KMS-11 (cell line): ENCODE data around the gene TMEM50B.
A peak's percentile ranks its signal among the peaks of the same experiment; 100 is the strongest.

Source experiments
- H2AFZ ChIP-seq: fragments of 200-600 bp; sonication (generic); 2 replicates; pipeline ENCODE4 v1.6.1; 2016; ENCODE audit warnings: antibody characterized with exemption, mixed run types, low read depth
- H3K27ac ChIP-seq: fragments of 200-600 bp; sonication (generic); 2 replicates; pipeline ENCODE4 v1.6.1; 2016; ENCODE audit warnings: mild to moderate bottlenecking, mixed run types
- H3K27me3 ChIP-seq: fragments of 200-600 bp; sonication (generic); 2 replicates; pipeline ENCODE4 v1.6.1; 2017; ENCODE audit warnings: mild to moderate bottlenecking, low read depth, mixed run types, moderate library complexity; ENCODE audit not compliant: insufficient read depth
- H3K36me3 ChIP-seq: fragments of 200-600 bp; sonication (generic); 2 replicates; pipeline ENCODE4 v1.6.1; 2017; ENCODE audit warnings: mild to moderate bottlenecking, mixed run types; ENCODE audit not compliant: insufficient read depth
- H3K4me1 ChIP-seq: fragments of 200-600 bp; sonication (generic); 2 replicates; pipeline ENCODE4 v1.6.1; 2016; ENCODE audit warnings: mild to moderate bottlenecking, low read depth, mixed run types; ENCODE audit not compliant: poor library complexity, severe bottlenecking
- H3K4me2 ChIP-seq: fragments of 200-600 bp; sonication (generic); 2 replicates; pipeline ENCODE4 v1.7.0; 2016; ENCODE audit warnings: mild to moderate bottlenecking, mixed run types
- H3K4me3 ChIP-seq: fragments of 200-600 bp; sonication (generic); IDR thresholded peaks from 2 replicates; pipeline ENCODE4 v1.6.1; 2017; ENCODE audit warnings: low read depth, low read length, mixed read lengths; ENCODE audit not compliant: insufficient read depth
- H3K79me2 ChIP-seq: fragments of 200-600 bp; sonication (generic); 2 replicates; pipeline ENCODE4 v1.6.1; 2016; ENCODE audit warnings: low read depth, mixed run types; ENCODE audit not compliant: insufficient read depth
- H3K9ac ChIP-seq: fragments of 200-600 bp; sonication (generic); 2 replicates; pipeline ENCODE4 v1.6.1; 2016; ENCODE audit warnings: mild to moderate bottlenecking, mixed run types
- H4K20me1 ChIP-seq: fragments of 200-600 bp; sonication (generic); 2 replicates; pipeline ENCODE4 v1.6.1; 2016; ENCODE audit warnings: mild to moderate bottlenecking, mixed run types; ENCODE audit not compliant: insufficient read depth
- TF ChIP-seq, protein P1 (sequence below): fragments of 200-600 bp; sonication (generic); conservative IDR thresholded peaks from 2 replicates; pipeline ENCODE4 v1.6.1; 2017; ENCODE audit warnings: low read depth, mild to moderate bottlenecking, antibody characterized with exemption, low read length, moderate library complexity, mixed read lengths

Gene TMEM50B

DNA sequence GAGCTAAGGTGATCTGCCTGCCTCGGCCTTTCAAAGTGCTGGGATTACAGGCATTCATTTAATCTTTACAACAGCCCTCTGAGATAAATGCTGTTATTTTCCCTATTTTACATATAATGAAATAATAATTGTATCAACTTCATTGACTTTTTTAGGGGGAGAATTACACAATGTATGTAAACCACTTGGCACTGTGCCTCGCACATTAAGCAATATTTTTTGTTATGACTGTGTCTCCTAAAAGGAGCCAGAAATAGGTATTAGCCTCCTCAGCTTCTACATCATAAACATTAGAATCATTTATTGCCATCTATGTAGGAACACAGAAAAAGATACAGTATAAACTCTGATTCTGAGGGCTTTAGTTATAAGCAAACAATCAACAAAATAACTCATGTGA lies 12.8 kb upstream of the TMEM50B start:
- TF ChIP-seq, protein P1, sequence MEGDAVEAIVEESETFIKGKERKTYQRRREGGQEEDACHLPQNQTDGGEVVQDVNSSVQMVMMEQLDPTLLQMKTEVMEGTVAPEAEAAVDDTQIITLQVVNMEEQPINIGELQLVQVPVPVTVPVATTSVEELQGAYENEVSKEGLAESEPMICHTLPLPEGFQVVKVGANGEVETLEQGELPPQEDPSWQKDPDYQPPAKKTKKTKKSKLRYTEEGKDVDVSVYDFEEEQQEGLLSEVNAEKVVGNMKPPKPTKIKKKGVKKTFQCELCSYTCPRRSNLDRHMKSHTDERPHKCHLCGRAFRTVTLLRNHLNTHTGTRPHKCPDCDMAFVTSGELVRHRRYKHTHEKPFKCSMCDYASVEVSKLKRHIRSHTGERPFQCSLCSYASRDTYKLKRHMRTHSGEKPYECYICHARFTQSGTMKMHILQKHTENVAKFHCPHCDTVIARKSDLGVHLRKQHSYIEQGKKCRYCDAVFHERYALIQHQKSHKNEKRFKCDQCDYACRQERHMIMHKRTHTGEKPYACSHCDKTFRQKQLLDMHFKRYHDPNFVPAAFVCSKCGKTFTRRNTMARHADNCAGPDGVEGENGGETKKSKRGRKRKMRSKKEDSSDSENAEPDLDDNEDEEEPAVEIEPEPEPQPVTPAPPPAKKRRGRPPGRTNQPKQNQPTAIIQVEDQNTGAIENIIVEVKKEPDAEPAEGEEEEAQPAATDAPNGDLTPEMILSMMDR, result no peak
- no peaks in the 10 kb centered on the region for H4K20me1 ChIP-seq
- peak overlapping the region; percentile 96; the same call in 1 of the 2 replicates for H2AFZ ChIP-seq
- no peaks in the 10 kb centered on the region for H3K79me2 ChIP-seq
- H3K4me2 ChIP-seq, result peak overlapping the region; percentile 89; the same call in 1 of the 2 replicates
- H3K9ac ChIP-seq, result no peak overlapping the region
- no peaks in the 10 kb centered on the region; the same call in 1 of the 2 replicates for H3K27me3 ChIP-seq
- H3K36me3 ChIP-seq, result no peaks in the 10 kb centered on the region
- H3K4me1 ChIP-seq, result peaks cover 15% of the 10 kb centered on the region
- no peak overlapping the region for H3K4me3 ChIP-seq
- H3K27ac ChIP-seq, result no peak overlapping the region

DNA sequence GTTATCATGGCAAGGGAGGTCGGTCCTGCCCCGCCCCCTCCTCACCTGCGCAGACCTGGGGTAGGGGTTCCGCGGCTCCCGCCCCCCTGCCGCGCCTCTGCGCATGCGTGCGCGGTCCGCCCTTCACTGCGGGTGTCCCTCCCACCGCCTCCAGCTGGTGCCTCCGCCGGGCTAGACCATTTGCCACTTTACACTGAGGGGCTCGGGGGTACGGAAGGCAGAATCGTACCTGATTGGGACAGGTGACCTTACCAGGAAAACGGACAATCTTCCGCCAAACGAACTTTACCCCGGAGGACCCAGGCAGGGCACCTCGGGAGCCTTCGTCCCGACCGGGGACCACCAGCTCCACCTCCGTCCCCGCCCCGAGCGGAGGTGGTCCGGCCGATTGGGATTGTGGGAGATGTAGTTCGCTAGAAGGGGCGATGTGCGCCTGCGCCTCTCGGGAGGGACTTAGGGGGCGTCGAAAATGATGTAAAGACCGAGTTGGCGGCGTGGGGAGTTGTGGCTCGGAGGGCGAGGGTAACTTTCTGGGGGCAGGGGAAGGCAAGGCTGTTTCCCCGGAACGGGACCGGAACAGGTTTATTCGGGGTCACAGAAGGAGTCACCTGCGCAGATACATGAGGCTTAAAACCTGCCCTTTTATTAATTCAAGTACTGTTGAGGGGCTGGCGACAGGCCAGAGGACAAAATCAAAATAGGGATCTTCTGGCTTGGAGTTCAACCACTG lies 11.8 kb upstream of the TMEM50B start, which contains the start of gene DNAJC28:
TSS of gene DNAJC28 (minus strand) at position 344 of the 730 bp plus-strand sequence. CDS start 2,323 bp downstream, outside the sequence.
- no peaks in the 10 kb centered on the region for H3K79me2 ChIP-seq
- TF ChIP-seq, protein P1, result no peak
- H3K4me3 ChIP-seq, result peak within 1 kb of the TSS; percentile 15
- H3K27me3 ChIP-seq, result no peaks in the 10 kb centered on the region; the same call in 1 of the 2 replicates
- peak within 1 kb of the TSS; percentile 24; the same call in 1 of the 2 replicates for H3K9ac ChIP-seq
- peak within 1 kb of the TSS; percentile 96 for H2AFZ ChIP-seq
- no peaks in the 10 kb centered on the region for H4K20me1 ChIP-seq
- no peak within 1 kb of the TSS for H3K27ac ChIP-seq
- H3K4me2 ChIP-seq, result peak within 1 kb of the TSS; percentile 89
- H3K4me1 ChIP-seq, result peaks cover 15% of the 10 kb centered on the region
- H3K36me3 ChIP-seq, result no peaks in the 10 kb centered on the region

DNA sequence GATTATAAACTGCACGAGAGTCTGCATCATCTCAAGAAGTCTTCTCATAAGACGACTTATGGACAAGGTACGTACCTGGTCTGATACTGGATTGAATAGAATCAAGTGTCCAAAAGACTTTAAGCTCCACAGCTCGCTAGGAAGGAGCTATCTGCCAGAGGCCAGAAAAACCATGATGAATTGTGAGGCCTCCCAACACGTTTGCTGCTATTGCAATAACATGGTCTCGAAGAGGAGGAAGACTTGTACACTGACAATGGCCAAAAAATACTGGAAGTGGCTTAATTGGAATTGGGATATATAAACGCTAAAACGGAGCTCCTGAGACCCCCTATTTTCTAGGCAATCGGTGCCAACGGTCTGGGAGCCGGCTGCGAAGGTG lies 11.2 kb upstream of the TMEM50B start:
- Histone ChIP-seq H3K27me3 (no peaks in the 10 kb centered on the region; the same call in 1 of the 2 replicates), H3K36me3 (no peaks in the 10 kb centered on the region), H3K79me2 (no peaks in the 10 kb centered on the region), H3K27ac (no peak overlapping the region), H4K20me1 (no peaks in the 10 kb centered on the region), H3K4me3 (peak overlapping the region; percentile 15), H3K4me1 (peaks cover 15% of the 10 kb centered on the region), H2AFZ (peak overlapping the region; percentile 96), H3K9ac (no peak overlapping the region; the same call in 1 of the 2 replicates), H3K4me2 (peak overlapping the region; percentile 89)
- TF ChIP-seq, protein P1, result no peak

DNA sequence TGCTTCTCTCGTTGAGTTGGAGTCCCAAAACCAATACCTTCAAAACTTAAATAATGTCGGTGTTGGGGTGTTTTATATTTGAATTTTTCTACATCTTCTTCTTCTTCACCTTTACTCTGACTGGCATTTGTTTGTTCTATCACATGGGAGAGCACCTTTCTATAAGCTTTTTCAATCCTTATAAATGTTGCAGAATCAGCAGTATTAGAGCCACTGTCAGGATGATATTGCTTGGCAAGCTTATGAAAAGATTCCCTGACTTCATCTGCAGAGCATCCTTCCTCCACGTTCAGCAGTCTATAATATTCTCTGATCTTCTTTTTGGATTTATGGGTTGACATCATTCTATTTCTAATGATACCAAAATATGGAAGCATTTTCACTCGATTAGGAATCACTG lies 9.2 kb upstream of the TMEM50B start:
- H3K9ac ChIP-seq, result no peak overlapping the region
- H3K27ac ChIP-seq, result no peak overlapping the region
- no peak overlapping the region for H2AFZ ChIP-seq
- no peaks in the 10 kb centered on the region for H3K79me2 ChIP-seq
- no peak overlapping the region for H3K4me2 ChIP-seq
- H3K4me1 ChIP-seq, result peaks cover 15% of the 10 kb centered on the region
- no peaks in the 10 kb centered on the region for H3K27me3 ChIP-seq
- no peak overlapping the region for H3K4me3 ChIP-seq
- TF ChIP-seq, protein P1, result no peak
- no peaks in the 10 kb centered on the region for H3K36me3 ChIP-seq
- H4K20me1 ChIP-seq, result no peaks in the 10 kb centered on the region
